ENCODE results near the gene MYO9B.

The MYO9B gene

DNA sequence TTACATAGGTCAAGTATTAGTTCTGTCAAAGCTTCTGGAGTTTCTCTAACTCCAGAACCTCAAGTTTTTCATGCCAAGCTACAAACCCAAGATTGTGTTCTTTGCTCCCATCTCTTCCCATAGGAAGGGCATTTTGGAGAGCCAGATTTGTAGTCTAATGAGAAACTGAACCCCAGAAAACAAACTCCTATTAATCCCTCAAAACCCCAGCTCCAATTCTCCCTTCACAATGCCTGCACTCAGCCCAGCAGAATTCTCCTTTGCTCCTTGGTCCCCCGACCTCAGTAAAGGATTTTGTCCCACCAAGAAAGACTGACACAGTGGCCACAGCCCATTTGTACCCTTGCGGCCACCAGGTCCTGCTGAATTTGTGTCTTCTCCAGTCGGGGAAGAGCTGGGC is 180.6 kb downstream of the MYO9B start:
- no peak for DNase-seq (ENCODE audit: low read depth in 4 of 4, low spot score in 1 of 4)

DNA sequence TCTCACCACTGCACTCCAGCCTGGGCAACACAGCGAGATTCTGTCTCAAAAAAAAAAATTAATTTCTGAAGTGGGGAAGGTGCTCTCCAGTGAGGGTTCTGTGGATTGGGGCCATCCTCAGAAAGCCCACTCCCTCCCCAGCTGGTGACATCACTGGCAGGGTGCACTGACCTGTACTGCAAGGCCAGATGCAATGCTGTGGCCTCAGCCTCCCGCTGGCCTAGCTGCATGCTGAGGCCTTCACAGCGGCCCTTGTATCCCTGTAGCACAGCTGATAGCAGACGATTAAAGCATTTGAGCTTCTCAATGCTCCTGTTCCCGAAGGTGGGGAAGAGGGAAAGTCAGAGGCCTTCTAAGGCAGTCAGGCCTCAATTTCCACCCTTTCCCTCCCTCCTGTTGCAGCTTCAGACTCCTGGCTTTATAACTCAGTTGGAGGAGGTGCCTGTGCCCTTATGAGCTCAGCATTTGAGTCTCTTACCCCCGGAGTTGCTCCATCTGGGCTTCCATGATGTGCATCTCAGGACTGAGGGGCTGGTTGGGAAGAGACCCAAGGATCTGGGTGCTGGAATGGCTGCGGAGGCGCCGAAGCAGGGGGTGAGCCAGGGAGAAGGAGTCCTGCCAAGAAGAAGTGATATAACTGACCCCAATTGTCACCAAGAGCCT is 183.7 kb downstream of the MYO9B start:
- no peak for DNase-seq (ENCODE audit: low read depth in 4 of 4, low spot score in 1 of 4)

DNA sequence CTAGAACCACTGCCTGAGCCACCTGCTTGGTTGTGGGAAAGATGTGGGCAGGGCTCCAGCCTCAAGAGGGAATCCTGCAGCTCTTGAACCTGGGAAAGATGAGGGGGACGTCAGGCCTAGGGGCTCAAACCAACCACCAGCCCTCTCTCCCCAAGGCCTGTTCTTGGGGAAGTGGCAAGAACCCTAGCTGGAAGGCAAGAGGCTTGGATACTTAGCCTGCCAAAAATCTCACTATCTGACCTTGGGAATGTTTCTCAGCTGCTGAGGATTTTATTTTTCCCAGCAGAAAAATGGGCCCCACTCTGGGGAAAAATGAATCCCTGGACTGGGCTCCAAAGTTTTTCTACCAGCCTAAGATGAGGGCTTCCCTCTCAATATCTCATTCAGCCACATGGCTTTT is 184.4 kb downstream of the MYO9B start:
- no peak for DNase-seq (ENCODE audit: low read depth in 4 of 4, low spot score in 1 of 4)

DNA sequence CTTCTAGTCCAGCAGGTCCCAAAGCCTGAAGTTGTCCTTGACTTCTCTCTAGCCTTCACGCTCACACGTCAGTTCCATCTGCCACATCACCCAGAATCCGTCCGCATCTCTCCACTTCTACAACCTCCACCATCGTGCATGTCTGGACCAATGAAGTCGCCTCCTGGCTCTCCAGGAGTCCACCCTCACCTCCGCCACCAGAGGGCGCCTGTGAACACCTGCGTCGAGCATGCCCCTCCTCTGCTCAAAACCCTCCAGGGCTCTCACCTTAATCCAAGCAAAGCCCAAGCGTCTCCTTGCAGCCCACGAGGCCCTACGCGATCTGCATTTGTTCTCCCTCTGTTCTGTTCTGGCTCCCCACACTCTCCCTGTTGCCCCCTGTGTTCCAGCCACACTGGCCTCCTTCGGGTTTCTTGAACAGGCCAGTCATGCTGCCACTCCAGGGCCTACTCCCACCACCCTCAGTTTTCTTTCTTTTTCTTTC is 185.3 kb downstream of the MYO9B start:
- DNase-seq (ENCODE audit: low read depth in 4 of 4, low spot score in 1 of 4): peak; percentile 82 to 92 (median 84)

DNA sequence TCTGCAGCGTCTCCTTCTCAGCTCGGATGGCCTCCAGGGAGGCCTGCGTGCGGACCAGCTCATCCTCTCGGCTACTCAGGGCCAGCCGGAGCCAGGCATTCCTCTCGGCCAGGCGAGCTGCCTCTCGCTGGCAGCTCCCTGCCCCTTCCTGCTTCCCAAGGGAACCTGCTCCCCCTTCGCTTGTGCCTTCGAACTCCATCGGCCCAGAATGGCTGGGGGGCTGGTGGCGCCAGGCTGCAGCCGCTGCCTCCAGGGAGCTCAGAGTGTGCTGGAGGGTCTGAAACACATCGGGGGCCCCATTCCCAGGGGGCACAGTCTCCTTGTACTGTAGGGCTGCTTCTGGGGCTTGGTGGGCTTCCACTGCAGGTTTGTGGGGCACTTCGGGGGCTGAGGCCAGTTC is 187.0 kb downstream of the MYO9B start:
- DNase-seq (ENCODE audit: low read depth in 4 of 4, low spot score in 1 of 4): no peak
